LNCAP (cell line): Measurements from ENCODE around the gene LOC128125822.

Experiments
- TF ChIP-seq, protein P1 (sequence below): fragments of 450-650 bp; IDR thresholded peaks from 2 replicates; pipeline ENCODE4 v1.5.1; 2017; ENCODE audit warnings: mild to moderate bottlenecking

Gene LOC128125822

DNA sequence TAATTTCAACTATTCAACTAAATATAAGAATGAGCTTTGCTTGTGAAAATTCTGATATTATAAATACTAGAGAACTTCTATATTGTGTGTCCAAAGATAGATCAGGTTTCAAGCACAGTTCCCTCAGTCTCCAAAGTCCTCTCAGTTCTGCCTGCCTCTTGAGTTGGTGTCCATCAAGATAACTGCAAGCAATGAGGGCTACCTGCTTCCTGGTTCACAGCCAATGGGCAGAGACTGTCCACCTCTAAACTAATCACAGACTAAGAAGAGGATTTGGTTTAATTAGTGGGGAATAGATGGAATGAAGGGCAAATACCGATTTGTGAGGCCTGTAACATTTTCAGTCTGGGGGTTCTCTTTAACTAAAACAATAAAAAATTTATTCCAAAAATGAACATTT lies 41.3 kb upstream of the LOC128125822 start:
- TF ChIP-seq, protein P1, sequence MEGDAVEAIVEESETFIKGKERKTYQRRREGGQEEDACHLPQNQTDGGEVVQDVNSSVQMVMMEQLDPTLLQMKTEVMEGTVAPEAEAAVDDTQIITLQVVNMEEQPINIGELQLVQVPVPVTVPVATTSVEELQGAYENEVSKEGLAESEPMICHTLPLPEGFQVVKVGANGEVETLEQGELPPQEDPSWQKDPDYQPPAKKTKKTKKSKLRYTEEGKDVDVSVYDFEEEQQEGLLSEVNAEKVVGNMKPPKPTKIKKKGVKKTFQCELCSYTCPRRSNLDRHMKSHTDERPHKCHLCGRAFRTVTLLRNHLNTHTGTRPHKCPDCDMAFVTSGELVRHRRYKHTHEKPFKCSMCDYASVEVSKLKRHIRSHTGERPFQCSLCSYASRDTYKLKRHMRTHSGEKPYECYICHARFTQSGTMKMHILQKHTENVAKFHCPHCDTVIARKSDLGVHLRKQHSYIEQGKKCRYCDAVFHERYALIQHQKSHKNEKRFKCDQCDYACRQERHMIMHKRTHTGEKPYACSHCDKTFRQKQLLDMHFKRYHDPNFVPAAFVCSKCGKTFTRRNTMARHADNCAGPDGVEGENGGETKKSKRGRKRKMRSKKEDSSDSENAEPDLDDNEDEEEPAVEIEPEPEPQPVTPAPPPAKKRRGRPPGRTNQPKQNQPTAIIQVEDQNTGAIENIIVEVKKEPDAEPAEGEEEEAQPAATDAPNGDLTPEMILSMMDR = no peak

DNA sequence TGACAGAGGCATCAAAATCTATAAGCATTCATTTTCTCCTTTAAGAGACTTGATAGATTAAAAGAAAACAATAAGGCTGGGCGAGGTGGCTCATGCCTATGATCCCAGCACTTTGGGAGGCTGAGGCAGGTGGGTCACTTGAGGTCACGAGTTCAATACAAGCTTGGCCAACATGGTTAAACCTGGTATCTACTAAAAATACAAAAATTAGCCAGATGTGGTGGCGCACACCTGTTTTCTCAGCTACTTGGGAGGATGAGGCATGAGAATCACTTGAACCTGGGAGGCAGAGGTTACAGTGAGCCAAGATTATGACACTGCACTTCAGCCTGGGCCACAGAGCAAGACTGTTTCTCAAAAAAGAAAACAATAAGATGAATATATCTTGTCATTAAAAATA lies 39.3 kb upstream of the LOC128125822 start:
- TF ChIP-seq, protein P1 = no peak

DNA sequence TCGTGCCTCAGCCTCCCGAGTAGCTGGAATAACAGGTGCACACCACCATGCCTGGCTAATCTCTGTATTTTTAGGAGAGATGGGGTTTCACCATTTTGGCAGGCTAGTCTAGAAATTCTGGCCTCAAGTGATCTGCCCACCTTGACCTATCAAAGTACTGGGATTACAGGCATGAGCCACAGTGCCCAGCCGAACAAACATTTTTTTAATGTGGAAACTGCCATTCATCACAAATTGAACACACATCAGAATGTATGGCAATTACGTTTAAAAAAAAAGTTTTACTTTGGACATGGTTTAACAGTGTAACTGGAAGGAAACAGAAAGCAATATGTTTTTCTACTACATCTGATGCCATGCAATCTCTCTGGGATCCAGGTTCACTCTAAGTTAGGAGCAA lies 38.3 kb upstream of the LOC128125822 start:
- TF ChIP-seq, protein P1 = no peak

GRCh38 chr6:63537201-63537958 lies 34.9 kb upstream of the LOC128125822 start:
- TF ChIP-seq, protein P1 = no peak

DNA sequence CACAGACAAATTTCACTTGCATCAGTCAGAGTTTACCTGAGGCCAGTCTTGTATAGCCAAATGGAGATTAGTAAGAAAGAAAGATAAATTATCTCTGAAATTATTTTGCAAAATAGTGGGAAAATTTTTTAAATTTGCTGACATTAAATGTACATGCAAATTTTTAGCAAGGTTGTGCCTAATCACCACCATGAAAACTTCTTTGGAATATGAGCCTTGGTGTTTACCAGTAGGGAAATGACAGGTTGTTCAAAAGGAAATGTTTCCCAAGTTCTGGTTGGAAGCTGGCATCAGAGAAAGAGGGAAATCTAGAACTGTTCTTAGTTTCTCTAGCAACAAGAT lies 34.4 kb upstream of the LOC128125822 start:
- TF ChIP-seq, protein P1 = no peak

DNA sequence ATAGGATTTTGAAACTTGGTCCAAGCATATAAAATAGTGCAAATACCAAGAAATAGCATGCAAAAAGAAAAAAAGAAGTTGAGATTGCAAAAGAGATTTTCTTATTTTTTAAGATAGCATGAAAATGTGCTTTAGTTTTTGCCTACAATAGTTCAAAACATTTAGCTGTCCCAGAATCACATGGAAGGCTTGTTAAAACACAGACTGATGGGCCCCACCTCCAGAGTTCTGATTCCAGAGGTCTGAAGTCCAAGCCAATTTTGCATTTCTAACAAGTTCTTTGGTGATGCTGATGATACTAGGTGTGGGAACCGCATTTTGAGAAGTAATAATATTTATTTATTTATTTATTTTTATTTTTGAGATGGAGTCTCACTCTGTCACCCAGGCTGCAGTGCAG lies 33.7 kb upstream of the LOC128125822 start:
- TF ChIP-seq, protein P1 = no peak

- TF ChIP-seq, protein P1 = no peak
Measured at GRCh38 chr6:63543001-63543400, 29.3 kb upstream of the LOC128125822 start.

GRCh38 chr6:63543982-63544381 lies 28.3 kb upstream of the LOC128125822 start:
- TF ChIP-seq, protein P1 = no peak
